SU-DHL-6 (cell line): Measurements from ENCODE around the gene ZC3H18.

Experiments
- EZH2phosphoT487 ChIP-seq: fragments of 200-600 bp; sonication (generic), shearing (Covaris generic); conservative IDR thresholded peaks from 2 replicates; pipeline ENCODE4 v1.6.1; 2018; ENCODE audit warnings: mild to moderate bottlenecking, antibody characterized with exemption, low read length, moderate library complexity, mixed read lengths
- TF ChIP-seq, protein P1 (sequence below): fragments of 200-600 bp; sonication (generic); IDR thresholded peaks from one replicate; pipeline ENCODE4 v1.5.1; 2017; ENCODE audit warnings: antibody characterized with exemption, mild to moderate bottlenecking, low read length, moderate library complexity; ENCODE audit not compliant: insufficient read depth, poor library complexity, severe bottlenecking

DNA sequence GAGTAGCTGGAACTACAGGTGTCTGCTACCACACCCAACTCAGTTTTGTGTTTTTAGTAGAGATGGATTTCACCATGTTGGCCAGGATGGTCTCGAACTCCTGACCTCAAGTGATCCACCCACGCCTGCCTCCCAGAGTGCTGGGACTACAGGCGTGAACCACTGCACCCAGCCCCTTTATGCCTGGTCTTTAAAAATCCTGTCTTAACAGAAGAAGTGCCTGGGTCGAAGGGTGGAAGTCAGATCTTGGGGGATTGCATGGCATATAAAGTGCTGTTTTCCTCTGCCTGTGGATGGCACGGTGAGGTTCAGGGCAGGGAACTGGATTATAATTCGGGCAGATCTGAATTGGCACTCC is 30.3 kb downstream of the ZC3H18 start:
- TF ChIP-seq, protein P1, sequence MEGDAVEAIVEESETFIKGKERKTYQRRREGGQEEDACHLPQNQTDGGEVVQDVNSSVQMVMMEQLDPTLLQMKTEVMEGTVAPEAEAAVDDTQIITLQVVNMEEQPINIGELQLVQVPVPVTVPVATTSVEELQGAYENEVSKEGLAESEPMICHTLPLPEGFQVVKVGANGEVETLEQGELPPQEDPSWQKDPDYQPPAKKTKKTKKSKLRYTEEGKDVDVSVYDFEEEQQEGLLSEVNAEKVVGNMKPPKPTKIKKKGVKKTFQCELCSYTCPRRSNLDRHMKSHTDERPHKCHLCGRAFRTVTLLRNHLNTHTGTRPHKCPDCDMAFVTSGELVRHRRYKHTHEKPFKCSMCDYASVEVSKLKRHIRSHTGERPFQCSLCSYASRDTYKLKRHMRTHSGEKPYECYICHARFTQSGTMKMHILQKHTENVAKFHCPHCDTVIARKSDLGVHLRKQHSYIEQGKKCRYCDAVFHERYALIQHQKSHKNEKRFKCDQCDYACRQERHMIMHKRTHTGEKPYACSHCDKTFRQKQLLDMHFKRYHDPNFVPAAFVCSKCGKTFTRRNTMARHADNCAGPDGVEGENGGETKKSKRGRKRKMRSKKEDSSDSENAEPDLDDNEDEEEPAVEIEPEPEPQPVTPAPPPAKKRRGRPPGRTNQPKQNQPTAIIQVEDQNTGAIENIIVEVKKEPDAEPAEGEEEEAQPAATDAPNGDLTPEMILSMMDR: no peak
- no peak for TF ChIP-seq EZH2phosphoT487
